PC-3 (cell line): Measurements from ENCODE around the gene MARCHF3.

Source experiments
- EZH2 ChIP-seq: fragments of 300-600 bp; sonication (generic); IDR thresholded peaks from one replicate; pipeline ENCODE4 v1.6.1; 2017; ENCODE audit warnings: antibody characterized with exemption, mild to moderate bottlenecking, low read length; ENCODE audit not compliant: unreplicated experiment
- EZH2phosphoT487 ChIP-seq: fragments of 300-600 bp; sonication (generic); IDR thresholded peaks from 2 replicates; pipeline ENCODE4 v1.6.1; 2018; ENCODE audit warnings: mild to moderate bottlenecking, antibody characterized with exemption, low read length, borderline replicate concordance
- TF ChIP-seq, protein P1 (sequence below): fragments of 300-600 bp; sonication (generic); conservative IDR thresholded peaks from 2 replicates; pipeline ENCODE4 v1.5.1; 2017; ENCODE audit warnings: antibody characterized with exemption, low read depth, mild to moderate bottlenecking, low read length

DNA sequence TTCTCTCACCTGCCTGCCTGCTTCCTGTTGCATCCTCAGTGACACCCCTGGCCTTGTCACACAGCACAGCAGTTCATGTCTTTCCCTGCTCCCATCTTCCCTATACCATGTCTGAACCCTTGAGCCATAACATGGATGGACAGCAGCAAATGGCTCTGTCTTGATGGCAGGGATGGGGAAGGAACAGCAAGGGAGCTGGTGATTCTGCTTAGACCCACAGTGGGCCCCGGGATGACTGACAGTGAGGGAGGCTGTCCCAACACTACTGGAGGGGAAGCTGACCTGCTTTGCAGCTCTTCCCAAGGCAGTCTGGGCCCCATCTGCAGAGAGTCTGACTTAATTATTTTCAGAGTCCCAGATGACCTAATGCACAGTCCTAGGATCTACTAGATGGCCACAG, 48.2 kb downstream of the MARCHF3 start:
- TF ChIP-seq, protein P1, sequence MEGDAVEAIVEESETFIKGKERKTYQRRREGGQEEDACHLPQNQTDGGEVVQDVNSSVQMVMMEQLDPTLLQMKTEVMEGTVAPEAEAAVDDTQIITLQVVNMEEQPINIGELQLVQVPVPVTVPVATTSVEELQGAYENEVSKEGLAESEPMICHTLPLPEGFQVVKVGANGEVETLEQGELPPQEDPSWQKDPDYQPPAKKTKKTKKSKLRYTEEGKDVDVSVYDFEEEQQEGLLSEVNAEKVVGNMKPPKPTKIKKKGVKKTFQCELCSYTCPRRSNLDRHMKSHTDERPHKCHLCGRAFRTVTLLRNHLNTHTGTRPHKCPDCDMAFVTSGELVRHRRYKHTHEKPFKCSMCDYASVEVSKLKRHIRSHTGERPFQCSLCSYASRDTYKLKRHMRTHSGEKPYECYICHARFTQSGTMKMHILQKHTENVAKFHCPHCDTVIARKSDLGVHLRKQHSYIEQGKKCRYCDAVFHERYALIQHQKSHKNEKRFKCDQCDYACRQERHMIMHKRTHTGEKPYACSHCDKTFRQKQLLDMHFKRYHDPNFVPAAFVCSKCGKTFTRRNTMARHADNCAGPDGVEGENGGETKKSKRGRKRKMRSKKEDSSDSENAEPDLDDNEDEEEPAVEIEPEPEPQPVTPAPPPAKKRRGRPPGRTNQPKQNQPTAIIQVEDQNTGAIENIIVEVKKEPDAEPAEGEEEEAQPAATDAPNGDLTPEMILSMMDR, result no peak
- TF ChIP-seq EZH2phosphoT487, result no peak
- TF ChIP-seq EZH2, result no peak
